ENCODE data around the gene ATP6V1E1. TPM values are rescaled to one million over a fixed set of nuclear protein-coding genes. Genes with fewer than 3 reads are reported as not detected.

ATP6V1E1 gene
- polyA plus RNA-seq, 3 donors: 114 to 147 (median 144) TPM

DNA sequence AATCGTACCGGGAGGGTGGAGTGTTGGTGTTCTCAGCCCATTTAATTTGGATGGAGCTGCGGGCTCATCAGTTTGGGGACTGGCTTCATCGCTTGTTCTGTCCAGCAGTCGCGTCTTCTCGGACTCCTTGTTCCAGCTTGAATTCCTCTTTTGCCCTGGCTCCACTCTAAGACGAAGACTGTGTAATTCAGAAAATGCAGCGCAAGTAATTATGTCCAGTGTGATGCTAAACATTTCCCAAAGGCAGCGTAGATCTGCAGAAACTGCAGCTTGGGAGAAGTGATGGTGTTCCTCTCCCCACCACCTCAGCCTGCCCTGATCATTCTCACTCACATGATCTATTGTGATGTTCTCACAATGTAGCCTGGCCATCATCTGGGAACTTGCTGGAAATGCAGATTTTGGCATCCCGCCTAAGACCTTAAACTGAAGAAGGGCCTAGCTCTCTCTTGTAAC lies 64.6 kb downstream of the ATP6V1E1 start:
- 99% methylated on average over 10 of the region's 11 CpGs for WGBS (ENCODE audit: insufficient coverage)
- no peak overlapping the region for H3K4me3 Mint-ChIP-seq
- H3K4me2 ChIP-seq (replicated peaks; ENCODE audit: extremely low read depth, low read length, poor library complexity, severe bottlenecking): no peak overlapping the region
- H3K27ac ChIP-seq (ENCODE audit: low read depth in 1 of 2, low read length in 2 of 2): no peak overlapping the region
- H3K27me3 Mint-ChIP-seq (ENCODE audit: low read depth in 3 of 3): peaks cover 3 to 7% (median 4%) of the 10 kb centered on the region in 3 donors
- H3K9ac ChIP-seq (ENCODE audit: insufficient read depth, low read length, poor library complexity, severe bottlenecking): no peak overlapping the region
- H3K9me3 Mint-ChIP-seq: peaks cover 0 to 3% (median 0%) of the 10 kb centered on the region in 7 donors
- H3K27me3 ChIP-seq (ENCODE audit: control insufficient read depth in 2 of 2, insufficient read depth in 2 of 2, low read length in 2 of 2): no peaks in the 10 kb centered on the region
- intact Hi-C loops (cut with micrococcal nuclease): no loop called here
- DNase-seq: no peak
- no peaks in the 10 kb centered on the region for H3K4me1 ChIP-seq (ENCODE audit: control insufficient read depth in 1 of 2, insufficient read depth in 2 of 2, low read length in 2 of 2)
- H2AFZ ChIP-seq (ENCODE audit: insufficient read depth, low read depth, low read length, poor library complexity, severe bottlenecking): no peak overlapping the region
- TF ChIP-seq CTCF (IDR thresholded peaks at IDR 0.05): no peak
- no peaks in the 10 kb centered on the region for H3K36me3 ChIP-seq (replicated peaks in 1 of 2; ENCODE audit: control insufficient read depth in 1 of 2, insufficient read depth in 2 of 2, low read length in 2 of 2)
- H4K20me1 ChIP-seq (ENCODE audit: insufficient read depth, low read length): no peaks in the 10 kb centered on the region
- no peaks in the 10 kb centered on the region for H3K36me3 Mint-ChIP-seq
- H3K79me2 ChIP-seq (ENCODE audit: insufficient read depth, low read length): no peaks in the 10 kb centered on the region
- no peak overlapping the region for H3K4me3 ChIP-seq (replicated peaks in 1 of 3; ENCODE audit: low read depth in 2 of 3, low read length in 3 of 3)
- H3K27ac Mint-ChIP-seq: no peak overlapping the region
- peaks cover 2% of the 10 kb centered on the region for H3K4me1 Mint-ChIP-seq
- no peaks in the 10 kb centered on the region for H3K9me3 ChIP-seq (replicated peaks in 1 of 2; ENCODE audit: control insufficient read depth in 1 of 2, insufficient read depth in 1 of 2, low read length in 2 of 2)

DNA sequence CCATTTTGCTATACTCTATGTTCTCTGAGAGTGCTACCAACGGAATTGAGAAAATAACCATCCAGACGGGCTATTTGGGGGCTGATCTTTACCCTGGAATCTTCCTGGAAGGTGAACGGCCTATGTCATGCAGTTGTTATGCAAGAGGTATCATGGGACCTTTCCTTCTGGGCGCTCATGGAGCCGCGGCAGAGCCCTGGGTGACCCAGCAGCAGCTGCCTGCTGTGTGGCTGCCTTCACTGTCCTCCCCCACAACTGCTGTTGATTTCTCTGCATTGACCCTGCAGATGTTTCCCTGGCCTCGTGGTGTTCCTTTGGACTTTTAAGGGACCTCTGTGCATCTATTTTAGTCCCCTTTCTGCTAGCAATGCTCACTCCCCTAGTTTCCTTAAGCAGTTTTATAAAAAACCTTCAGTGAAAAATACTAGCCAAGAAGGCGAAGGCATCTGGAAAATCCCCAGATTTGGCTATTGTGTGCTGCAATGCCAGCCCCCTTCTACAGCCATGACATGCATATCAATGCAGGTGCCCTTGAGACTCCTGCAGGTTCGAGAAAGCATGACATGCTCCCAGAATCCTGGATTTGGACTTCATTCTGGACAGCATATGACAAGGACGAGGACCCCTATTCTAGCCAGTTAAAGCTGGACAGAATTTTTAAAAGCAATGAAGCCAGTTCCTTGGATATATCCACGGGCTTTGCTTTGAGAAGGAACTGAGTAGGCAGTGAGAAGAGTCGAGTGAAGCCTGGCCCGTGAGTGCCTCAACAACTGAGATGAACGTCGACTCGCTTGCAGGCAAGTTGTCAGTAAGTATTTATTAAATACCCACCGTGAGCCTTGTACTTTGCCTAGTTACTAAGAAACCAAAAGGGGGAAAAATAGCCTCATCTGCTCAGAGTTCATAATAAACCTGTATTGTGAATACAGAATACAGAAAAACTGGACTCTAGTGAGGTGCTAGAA lies 65.4 kb downstream of the ATP6V1E1 start, which contains the start of gene SLC25A18:
Gene SLC25A18, plus strand, starts transcription at position 593 of the 965 bp plus-strand sequence. CDS start 16,447 bp downstream, outside the sequence.
- no peak within 1 kb of the TSS for H3K4me3 Mint-ChIP-seq
- no peak within 1 kb of the TSS for H3K27ac ChIP-seq (ENCODE audit: low read depth in 1 of 2, low read length in 2 of 2)
- peaks cover 2 to 5% (median 3%) of the 10 kb centered on the region in 3 donors for H3K27me3 Mint-ChIP-seq (ENCODE audit: low read depth in 3 of 3)
- H3K27me3 ChIP-seq (ENCODE audit: control insufficient read depth in 2 of 2, insufficient read depth in 2 of 2, low read length in 2 of 2): no peaks in the 10 kb centered on the region
- H3K4me2 ChIP-seq (replicated peaks; ENCODE audit: extremely low read depth, low read length, poor library complexity, severe bottlenecking): no peak within 1 kb of the TSS
- WGBS (ENCODE audit: insufficient coverage): 57% methylated on average over 7 of the region's 17 CpGs
- no peaks in the 10 kb centered on the region for H3K36me3 ChIP-seq (replicated peaks in 1 of 2; ENCODE audit: control insufficient read depth in 1 of 2, insufficient read depth in 2 of 2, low read length in 2 of 2)
- no peaks in the 10 kb centered on the region for H3K9me3 ChIP-seq (replicated peaks in 1 of 2; ENCODE audit: control insufficient read depth in 1 of 2, insufficient read depth in 1 of 2, low read length in 2 of 2)
- intact Hi-C loops (cut with micrococcal nuclease): no loop called here
- no peaks in the 10 kb centered on the region for H3K79me2 ChIP-seq (ENCODE audit: insufficient read depth, low read length)
- no peak within 1 kb of the TSS for H3K27ac Mint-ChIP-seq
- no peak for DNase-seq
- no peak within 1 kb of the TSS for H3K9ac ChIP-seq (ENCODE audit: insufficient read depth, low read length, poor library complexity, severe bottlenecking)
- no peak within 1 kb of the TSS for H3K4me3 ChIP-seq (replicated peaks in 1 of 3; ENCODE audit: low read depth in 2 of 3, low read length in 3 of 3)
- no peak for TF ChIP-seq CTCF (IDR thresholded peaks at IDR 0.05)
- no peaks in the 10 kb centered on the region for H3K36me3 Mint-ChIP-seq
- no peaks in the 10 kb centered on the region for H3K4me1 ChIP-seq (ENCODE audit: control insufficient read depth in 1 of 2, insufficient read depth in 2 of 2, low read length in 2 of 2)
- H3K9me3 Mint-ChIP-seq: peaks cover 0 to 3% (median 0%) of the 10 kb centered on the region in 7 donors
- H2AFZ ChIP-seq (ENCODE audit: insufficient read depth, low read depth, low read length, poor library complexity, severe bottlenecking): no peak within 1 kb of the TSS
- peaks cover 2% of the 10 kb centered on the region for H3K4me1 Mint-ChIP-seq
- H4K20me1 ChIP-seq (ENCODE audit: insufficient read depth, low read length): no peaks in the 10 kb centered on the region

Measured in CD14-positive monocyte (primary cell).